ENCODE measurements around the gene KDM3A.
A peak's percentile ranks its signal among the peaks of the same experiment; 100 is the strongest.

KDM3A gene

GRCh38 chr2:86440631-86441391 lies at the start of gene KDM3A:
Gene KDM3A, plus strand, starts transcription at chr2:86441371. Its CDS starts 677 bp downstream, at chr2:86442048.
- peak; percentile 100 for DNase-seq

- DNase-seq = no peak
Observed at GRCh38 chr2:86392873-86393518, 48.2 kb upstream of the KDM3A start.

GRCh38 chr2:86393521-86394491 lies 47.4 kb upstream of the KDM3A start:
- no peak for DNase-seq

GRCh38 chr2:86396291-86396785 lies 44.8 kb upstream of the KDM3A start:
- no peak for DNase-seq

GRCh38 chr2:86397986-86398385 lies 43.2 kb upstream of the KDM3A start:
- DNase-seq = no peak

GRCh38 chr2:86398500-86399474 lies 42.4 kb upstream of the KDM3A start:
- DNase-seq = no peak

- DNase-seq = no peak
Observed at GRCh38 chr2:86400321-86400720, 40.9 kb upstream of the KDM3A start.

- DNase-seq = no peak
Observed at GRCh38 chr2:86410581-86410980, 30.6 kb upstream of the KDM3A start.

GRCh38 chr2:86411396-86411795 lies 29.8 kb upstream of the KDM3A start:
- no peak for DNase-seq

GRCh38 chr2:86412007-86412406 lies 29.2 kb upstream of the KDM3A start:
- DNase-seq = no peak

GRCh38 chr2:86413296-86414094 lies 27.7 kb upstream of the KDM3A start:
- DNase-seq = no peak

GRCh38 chr2:86414996-86415395 lies 26.2 kb upstream of the KDM3A start:
- DNase-seq = no peak

GRCh38 chr2:86416146-86416545 lies 25.0 kb upstream of the KDM3A start:
- DNase-seq = no peak

- no peak for DNase-seq
Observed at GRCh38 chr2:86417961-86418360, 23.2 kb upstream of the KDM3A start.

GRCh38 chr2:86420913-86421312 lies 20.3 kb upstream of the KDM3A start:
- DNase-seq = no peak

- no peak for DNase-seq
Observed at GRCh38 chr2:86426271-86426670, 14.9 kb upstream of the KDM3A start.

- DNase-seq = no peak
Observed at GRCh38 chr2:86429335-86429734, 11.8 kb upstream of the KDM3A start.

- no peak for DNase-seq
Observed at GRCh38 chr2:86430368-86430767, 10.8 kb upstream of the KDM3A start.

- no peak for DNase-seq
Observed at GRCh38 chr2:86433137-86433536, 8.0 kb upstream of the KDM3A start.

- DNase-seq = no peak
Observed at GRCh38 chr2:86434290-86434689, 6.9 kb upstream of the KDM3A start.

GRCh38 chr2:86435531-86435930 lies 5.6 kb upstream of the KDM3A start:
- DNase-seq = no peak

Measured in stimulated activated CD4-positive, alpha-beta T cell treated with anti-CD3 and anti-CD28 coated beads, Interleukin-1b, Interleukin-23, amount 100 ng/mL, for 48 hours (primary cell).